Fibroblast of the conjunctiva (primary cell): ENCODE measurements around the gene ZC3H14.

ENCODE experiments used
- DNase-seq: peaks from one replicate; pipeline ENCODE4 v3.0.0-alpha.2; 2010; ENCODE audit warnings: low read depth

ZC3H14 gene

GRCh38 chr14:88551980-88552431, 10.8 kb upstream of the ZC3H14 start:
- DNase-seq: no peak

- no peak for DNase-seq
Observed at GRCh38 chr14:88552876-88553275, 10.0 kb upstream of the ZC3H14 start.

GRCh38 chr14:88553886-88554456, 8.9 kb upstream of the ZC3H14 start:
- DNase-seq: no peak

- DNase-seq: peak; percentile 31
Observed at GRCh38 chr14:88554457-88555286, 8.2 kb upstream of the ZC3H14 start, which contains the start of gene PTPN21. PTPN21 (minus strand) TSS chr14:88555007; CDS start chr14:88550417, 4,590 bp downstream.

- no peak for DNase-seq
Observed at GRCh38 chr14:88556581-88556980, 6.3 kb upstream of the ZC3H14 start.

- DNase-seq: peak; percentile 51
Observed at GRCh38 chr14:88559852-88560251, 3.0 kb upstream of the ZC3H14 start.

- DNase-seq: no peak
Observed at GRCh38 chr14:88562532-88562830, 356 bp upstream of the ZC3H14 start.

- no peak for DNase-seq
Observed at GRCh38 chr14:88563845-88564244, 1.0 kb downstream of the ZC3H14 start.

GRCh38 chr14:88565427-88565826, 2.6 kb downstream of the ZC3H14 start:
- DNase-seq: no peak

GRCh38 chr14:88568196-88568595, 5.4 kb downstream of the ZC3H14 start:
- no peak for DNase-seq

GRCh38 chr14:88572117-88572516, 9.3 kb downstream of the ZC3H14 start:
- DNase-seq: no peak

- no peak for DNase-seq
Observed at GRCh38 chr14:88576222-88576621, 13.4 kb downstream of the ZC3H14 start.

- DNase-seq: no peak
Observed at GRCh38 chr14:88584451-88584850, 21.6 kb downstream of the ZC3H14 start.

GRCh38 chr14:88588081-88588480, 25.2 kb downstream of the ZC3H14 start:
- DNase-seq: no peak

GRCh38 chr14:88590173-88590572, 27.3 kb downstream of the ZC3H14 start:
- DNase-seq: no peak

- DNase-seq: no peak
Observed at GRCh38 chr14:88592031-88592430, 29.2 kb downstream of the ZC3H14 start.

- DNase-seq: no peak
Observed at GRCh38 chr14:88597038-88597437, 34.2 kb downstream of the ZC3H14 start.

- no peak for DNase-seq
Observed at GRCh38 chr14:88597601-88598000, 34.8 kb downstream of the ZC3H14 start.

GRCh38 chr14:88598097-88598675, 35.3 kb downstream of the ZC3H14 start:
- no peak for DNase-seq

- DNase-seq: no peak
Observed at GRCh38 chr14:88599326-88599725, 36.5 kb downstream of the ZC3H14 start.

GRCh38 chr14:88599761-88600439, 37.1 kb downstream of the ZC3H14 start:
- DNase-seq: no peak

GRCh38 chr14:88604212-88604611, 41.4 kb downstream of the ZC3H14 start:
- DNase-seq: no peak

GRCh38 chr14:88605594-88605993, 42.8 kb downstream of the ZC3H14 start:
- DNase-seq: no peak
